Measurements from ENCODE around the gene SUSD2.
"Not testable (repeated sequence)": the region's sequence is repeated elsewhere in the genome, so short reads cannot be mapped to it uniquely, and the experiment has no call there.

SUSD2 gene

DNA sequence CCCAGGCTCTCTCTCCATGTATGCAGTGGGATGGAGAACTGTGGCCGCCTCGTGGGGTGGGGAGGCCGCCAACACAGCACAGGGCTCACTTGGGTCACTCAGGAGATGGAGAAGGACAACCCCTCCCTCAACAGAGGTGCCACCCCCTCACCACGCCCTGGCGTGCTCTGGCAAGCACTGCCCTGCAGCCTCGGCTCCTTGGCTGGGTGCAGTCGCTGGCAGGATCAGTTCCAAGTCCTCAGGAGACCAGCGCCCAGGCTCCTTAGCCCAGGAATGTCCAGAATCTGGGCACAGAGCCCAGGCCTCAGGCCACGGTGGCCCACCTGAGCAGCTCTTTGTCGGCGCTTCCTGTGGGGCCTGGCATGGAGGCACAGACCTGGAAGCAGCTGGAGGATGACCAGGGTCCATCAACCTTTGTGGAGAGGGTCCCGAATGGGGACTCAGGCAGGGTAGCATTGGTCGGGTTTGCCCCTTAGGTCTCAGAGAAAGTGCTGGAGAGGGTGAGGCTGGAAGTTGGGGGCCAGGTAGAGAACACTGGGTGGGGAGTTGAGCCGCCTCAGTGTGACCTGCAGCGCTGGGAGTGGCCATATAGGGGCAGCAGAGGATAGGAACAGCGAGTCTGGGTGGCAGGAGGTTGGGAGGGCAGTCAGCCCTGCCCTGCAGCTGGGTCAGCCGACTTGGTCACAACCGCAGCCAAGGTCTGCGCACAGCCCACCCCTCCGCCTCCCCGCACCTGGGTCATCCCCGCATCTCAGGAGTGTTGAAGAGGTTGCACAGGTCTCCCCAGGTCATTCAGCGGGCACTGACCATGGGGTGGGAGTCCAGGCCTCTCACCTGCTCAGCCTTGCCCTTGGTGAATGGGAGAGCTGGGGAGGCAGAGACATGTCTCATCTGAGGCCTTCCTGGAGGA is 8.2 kb downstream of the SUSD2 start:
- DNase-seq: no peak

DNA sequence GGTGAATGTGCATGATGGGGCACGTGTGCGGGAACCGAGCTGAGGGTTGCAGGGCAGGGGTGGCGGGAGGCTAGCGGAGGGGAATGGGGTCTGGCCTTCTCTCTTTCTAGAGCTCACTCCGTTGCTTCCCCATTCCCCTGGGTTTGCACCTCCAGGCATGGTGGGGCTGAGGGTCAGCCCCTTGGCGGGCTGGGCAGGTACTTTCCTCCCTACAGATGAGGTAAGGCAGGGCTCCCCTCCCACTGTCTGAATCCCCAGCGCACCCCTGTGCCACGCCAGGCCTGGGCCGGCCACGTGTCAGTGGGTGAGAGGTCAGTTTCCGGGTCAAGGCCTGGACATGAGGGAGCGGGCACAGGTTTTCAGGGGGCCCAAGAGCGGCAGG is 8.9 kb downstream of the SUSD2 start:
- DNase-seq: no peak

DNA sequence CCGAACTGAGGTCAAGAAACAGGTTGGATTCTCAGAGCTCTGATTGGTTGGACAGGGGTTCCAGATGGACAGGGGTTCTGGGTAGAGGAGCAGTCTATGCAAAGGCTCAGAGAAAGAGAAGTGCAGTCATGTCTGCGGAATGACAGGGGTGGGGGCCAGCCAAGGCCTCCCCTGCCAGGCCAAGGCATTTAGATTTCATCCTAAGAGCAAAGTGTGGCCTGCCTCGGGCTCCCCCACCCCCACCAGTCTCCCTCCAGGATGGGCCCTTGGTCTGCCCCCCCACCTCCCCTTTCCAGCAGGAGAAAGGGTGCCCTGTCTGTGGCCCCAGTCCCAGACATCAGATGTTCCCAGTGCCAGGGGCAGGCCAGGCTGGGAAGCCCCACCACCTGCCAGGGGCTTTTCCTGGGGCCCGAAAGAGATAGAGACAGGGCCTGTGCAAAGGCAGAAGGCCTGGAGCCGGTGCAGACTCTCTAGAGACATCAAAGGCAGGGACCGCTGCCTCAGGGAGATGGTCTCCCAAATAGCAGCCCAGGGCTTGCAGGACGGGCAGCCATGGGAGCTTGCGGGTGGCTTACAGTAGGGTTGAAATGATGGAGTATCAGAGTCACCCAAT is 9.4 kb downstream of the SUSD2 start:
- no peak for DNase-seq

DNA sequence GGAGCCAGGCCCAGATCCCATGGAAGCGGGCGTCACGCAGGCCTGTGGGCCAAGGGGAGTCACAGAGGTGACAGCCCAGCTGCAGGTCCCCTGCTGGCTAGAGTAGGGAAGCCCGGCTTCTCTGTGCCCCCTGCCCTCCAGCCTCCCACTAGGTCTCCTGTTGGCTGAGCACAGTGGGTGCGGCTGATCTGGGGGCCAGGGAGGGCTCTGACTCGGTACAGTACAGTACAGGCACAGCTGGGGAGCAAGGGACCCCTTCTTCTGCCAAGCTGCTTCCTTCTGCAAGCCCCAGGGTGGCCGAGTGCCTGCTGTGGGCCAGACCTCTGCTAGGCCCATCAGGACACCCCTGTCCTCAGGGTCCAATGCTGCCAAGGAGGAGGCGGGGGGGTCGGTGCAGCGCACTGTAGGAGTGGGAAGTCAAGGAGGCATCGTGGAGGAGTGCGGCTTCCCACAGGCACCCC is 10.1 kb downstream of the SUSD2 start:
- no peak for DNase-seq

DNA sequence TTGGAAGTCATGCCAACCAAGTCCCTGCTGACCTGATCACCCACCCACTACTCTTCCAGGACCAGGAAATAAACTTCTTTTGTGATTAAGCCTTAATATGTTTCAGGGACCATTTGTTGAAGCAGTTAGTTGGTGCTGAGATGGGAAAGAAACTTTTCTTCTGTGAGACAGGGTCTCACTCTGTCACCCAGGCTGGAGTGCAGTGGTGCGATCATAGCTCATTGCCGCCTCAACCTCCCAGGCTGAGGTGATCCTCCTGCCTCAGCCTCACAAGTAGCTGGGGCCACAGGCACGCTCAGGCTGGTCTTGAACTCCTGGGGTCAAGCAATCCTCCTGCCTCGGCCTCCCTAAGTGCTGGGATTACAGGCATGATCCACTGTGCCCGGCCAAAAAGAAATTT is 10.6 kb downstream of the SUSD2 start:
- no peak for DNase-seq

DNA sequence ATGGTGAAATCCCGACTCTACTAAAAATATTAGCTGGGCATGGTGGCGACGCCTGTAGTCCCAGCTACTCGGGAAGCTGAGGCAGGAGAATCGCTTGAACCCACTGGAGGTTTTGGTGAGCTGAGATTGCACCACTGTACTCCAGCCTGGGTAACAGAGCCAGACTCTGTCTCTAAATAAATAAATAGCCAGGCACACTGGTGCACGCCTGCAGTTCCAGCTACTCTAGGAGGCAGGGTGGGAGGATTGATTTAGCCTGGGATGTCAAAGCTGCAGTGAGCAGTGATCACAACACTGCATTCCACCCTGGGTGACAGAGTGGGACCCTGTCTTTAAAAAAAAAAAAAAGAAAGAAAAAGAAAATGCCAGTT is 17.4 kb downstream of the SUSD2 start:
- no peak for DNase-seq

DNA sequence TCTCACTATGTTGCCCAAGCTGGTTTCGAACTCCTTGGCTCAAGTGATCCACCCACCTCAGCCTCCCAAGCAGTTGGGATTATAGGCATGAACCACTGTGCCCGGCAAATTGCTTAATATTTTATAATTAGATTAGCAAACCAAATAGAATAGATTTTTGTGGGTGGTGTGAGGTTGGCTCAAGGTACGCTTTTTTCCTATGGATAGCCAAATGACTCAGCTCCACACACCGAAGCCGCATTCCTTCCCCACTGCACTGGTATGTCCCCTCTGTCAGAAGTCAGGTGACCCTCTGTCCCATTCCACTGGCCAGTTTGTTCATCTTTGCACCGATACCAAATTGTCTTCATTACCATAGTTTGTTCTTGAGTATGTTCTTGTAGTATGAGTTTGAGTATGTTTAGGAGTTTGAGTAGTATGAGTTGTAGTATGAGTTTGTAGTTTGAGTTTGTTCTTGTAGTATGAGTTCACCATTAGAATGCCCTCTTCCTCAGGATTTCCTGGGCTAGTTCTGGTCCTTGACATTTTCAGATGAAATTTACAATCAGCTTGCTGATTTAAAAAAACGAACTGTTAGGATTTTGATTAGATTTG is 19.4 kb downstream of the SUSD2 start:
- DNase-seq: no peak

DNA sequence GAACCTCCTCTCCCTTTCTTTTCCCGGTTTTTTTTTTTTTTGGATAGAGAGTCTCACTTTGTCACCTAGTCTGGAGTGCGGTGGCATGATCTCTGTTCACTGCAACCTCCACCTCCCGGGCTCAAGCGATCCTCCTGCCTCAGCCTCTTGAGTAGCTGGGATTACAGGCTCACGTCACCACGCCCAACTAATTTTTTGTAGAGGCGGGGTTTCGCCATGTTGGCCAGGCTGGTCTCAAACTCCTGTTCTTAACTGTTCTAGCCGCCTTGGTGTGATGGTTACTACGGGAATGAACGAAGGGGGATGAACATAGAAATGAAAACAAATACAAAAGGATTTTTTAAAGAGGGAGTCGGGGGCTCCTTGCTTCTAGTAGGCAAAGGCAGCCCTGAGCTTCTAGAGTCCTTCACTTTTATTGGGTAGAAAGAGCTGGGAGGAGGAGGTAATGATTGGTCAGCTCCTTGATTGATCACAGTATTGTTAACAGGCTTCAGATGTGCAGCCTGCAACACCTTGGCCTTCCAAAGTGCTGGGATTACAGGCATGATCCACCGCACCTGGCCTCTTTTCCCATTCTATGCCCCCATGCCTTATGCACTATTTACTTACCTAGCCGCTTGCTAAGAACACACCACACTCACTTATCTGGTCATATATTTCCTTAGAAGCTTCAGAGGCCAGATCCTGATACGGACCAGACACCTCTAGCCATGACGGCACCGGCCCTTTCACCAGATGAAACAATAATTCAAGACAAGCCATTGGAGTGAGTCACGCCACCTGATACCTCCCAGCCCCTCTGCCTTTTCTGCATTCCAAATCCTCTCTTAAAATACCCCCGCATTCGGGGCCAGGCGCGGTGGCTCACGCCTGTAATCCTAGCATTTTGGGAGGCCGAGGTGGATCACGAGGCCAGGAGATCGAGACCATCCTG is 20.7 kb downstream of the SUSD2 start:
- no peak for DNase-seq

DNA sequence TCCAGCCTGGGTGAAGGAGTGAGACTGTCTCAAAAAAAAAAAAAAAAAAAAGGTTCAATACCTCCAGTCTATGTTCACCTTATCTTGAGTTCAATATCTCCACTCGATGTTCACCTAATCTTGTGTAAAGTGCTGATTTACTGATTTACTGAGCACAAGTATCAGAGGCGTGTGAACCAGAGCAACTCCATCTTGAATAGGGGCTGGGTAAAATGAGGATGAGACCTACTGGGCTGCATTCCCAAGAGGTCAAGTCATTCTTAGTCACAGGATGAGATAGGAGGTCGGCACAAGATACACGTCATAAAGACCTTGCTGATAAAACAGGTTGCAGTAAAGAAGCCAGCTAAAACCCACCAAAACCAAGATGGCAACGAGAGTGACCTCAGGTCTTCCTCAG is 22.6 kb downstream of the SUSD2 start:
- DNase-seq: not testable (repeated sequence)

DNA sequence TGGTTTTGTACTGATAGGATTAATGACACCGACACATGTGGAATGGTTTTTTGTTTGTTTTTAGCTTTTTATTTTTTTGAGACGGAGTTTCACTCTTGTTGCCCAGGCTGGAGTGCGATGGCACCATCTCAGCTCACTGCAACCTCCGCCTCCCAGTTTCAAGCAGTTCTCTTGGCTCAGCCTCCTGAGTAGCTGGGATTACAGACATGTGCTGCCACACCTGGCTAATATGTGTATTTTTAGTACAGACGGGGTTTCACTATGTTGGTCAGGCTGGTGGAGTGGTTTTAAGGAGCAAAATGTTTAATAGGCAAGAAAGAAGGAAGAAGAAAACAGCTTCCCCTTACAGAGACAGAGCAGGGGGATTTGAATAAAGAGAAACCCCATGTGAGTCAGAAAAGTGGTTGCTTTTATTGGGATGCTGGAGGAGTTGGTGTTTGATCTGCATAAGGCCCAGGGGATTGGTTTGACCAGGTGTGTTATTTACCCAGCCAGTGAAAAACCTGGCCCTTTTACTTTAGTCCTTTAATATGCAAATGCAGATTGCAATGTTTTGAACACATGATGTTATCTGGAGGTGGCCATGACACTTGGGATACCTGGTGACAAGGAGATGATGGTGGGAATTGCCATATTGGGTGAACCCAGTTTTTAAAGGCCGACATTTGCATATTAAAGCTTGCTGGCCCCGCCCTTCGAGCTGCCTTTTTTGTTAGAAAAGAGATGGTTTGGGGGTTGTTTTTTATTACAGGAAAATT is 24.3 kb downstream of the SUSD2 start:
- DNase-seq: no peak

DNA sequence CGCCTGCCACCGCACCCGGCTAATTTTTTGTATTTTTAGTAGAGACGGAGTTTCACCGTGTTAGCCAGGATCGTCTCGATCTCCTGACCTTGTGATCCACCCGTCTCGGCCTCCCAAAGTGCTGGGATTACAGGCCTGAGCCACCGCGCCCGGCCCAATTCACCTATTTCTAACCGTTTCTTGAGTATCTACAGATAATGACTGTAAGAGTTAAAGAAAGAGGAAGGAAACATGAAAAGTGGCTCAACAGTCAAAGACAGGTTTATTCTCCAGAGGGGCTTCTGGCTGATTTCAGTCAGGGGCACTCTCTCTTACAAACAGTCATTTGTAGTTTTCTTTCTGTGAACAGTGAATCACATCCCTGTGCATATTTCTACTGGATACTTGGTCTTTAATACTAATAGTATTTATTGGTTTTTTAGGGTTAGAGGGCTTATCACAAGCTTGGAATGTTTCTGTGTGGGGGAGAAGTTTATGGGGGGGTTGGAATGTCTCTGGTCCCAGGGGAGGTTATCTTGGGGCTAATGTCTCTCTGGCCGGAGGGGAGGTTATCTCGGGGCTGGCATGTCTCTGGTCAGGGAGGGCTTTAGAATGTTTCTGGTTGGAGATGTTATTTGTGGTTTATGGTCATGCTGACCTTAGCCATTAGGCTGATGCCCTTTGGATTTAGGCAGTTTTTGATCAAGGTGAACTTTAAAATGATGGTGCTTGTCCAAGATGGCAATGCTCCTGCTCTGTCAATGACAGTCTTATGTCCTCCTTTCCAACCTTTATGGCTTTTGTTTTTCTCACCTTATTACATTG is 25.4 kb downstream of the SUSD2 start:
- DNase-seq: not testable (repeated sequence)

DNA sequence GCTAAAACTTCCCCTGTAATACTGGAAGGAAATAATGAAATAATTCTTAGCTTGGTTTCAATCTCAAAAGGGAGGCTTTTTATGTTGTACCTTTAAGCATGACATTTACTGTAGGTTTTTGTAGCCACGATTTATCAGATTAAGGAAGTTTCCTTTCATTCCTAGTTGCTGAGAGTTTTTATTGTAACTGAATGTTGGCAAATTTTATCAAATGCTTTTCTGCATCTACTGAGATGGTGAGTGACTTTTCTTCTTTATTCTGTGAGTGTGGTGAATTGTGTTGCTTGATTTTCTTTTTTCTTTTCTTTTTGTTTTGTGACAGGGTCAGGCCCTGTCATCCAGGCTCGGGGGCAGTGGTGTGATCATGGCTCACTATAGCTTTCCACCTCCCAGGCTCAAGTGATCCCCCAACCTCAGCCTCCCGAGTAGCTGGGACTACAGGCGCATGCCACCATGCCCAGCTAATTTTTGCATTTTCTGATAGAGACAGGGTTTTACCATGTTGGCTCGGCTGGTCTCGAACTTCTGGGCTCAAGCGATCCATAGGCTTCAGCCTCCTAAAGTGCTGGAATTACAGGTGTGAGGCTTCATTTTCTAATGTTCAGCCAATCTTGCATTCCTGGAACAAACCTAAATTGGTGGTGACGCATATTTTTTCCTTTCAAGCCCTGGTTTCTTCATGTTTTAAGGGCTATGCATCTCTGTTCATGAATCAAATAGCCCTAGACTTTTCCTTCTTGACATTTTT is 26.2 kb downstream of the SUSD2 start:
- DNase-seq: no peak

DNA sequence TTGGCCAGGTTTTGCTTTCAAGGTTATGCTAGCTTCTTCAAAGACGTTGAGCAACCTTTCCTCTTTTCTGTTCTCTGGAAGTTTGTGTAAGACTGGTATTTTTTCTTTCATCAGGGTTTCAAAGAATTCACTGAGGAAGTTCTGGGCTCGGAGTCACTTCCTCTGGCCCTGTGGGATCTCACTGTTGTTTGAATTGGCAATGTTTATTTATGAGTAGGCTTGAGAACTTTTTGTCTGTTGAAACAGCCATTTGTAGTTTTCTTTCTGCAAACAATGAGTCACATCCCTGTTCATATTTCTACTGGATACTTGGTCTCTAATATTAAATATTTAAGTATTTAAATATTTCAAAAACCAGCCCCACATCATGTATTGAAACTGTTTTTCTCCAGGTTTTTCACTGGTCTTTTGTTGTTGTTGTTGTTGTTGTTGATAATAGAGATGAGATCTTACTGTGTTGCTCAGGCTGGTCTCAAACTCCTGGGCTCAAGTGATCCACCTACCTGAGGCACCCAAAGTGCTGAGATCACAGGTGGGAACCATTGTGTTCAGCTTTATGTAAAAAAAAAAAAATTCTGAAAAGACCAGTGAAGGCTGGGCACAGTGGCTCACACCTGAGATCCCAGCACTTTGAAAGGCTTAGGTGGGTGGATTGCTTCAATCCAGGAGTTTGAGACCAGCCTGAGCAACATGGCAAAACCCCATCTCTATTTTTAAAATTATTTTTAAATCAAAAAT is 26.9 kb downstream of the SUSD2 start:
- DNase-seq: no peak

DNA sequence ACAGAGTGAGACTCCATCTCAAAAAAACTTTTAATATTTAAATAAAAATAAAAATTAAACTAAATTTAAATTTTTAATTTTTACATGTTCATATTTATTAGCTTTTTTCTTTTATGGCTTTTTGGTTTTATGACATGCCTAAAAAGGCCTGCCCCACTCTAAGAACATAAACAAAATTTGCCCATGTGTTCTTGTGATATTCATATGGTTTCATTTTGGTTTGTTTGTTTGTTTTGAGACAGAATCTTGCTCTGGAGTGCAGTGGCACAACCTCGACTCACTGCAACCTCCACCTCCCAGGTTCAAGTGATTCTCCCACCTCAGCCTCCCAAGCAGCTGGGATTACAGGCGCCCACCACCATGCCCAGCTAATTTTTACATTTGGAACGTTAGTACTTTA is 27.7 kb downstream of the SUSD2 start:
- DNase-seq: no peak

DNA sequence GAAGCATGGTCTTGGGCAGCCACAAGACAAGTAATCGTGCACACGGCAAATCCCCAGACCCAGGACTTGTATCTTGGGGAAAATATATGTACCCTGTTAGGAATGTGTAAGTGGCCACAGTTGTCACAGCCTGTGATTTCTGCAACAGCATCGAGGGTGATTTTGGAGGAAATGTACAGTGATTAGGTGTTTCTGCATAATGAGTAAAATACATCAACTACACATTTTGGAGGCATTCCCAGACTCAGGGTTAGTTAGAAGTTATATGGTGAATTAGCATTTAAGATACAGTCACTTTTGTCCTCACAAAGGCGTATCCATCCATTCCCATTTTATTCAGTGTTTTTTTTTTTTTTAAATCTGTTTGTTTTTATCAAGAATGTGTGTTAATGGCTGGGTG is 28.4 kb downstream of the SUSD2 start:
- no peak for DNase-seq

DNA sequence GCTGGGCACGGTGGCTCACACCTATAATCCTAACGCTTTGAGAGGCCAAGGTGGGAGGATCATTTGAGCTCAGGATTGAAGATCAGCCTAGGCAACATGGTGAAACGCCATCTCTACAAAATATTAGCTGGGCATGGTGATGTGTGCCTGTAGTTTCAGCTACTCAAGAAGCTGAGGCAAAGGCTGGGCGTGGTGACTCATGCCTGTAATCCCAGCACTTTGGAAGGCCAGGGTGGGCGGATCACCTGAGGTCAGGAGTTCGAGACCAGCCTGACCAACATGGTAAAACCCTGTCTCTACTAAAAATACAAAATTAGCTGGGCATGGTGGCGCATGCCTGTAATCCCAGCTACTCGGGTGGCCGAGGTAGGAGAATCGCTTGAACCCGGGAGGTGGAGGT is 29.1 kb downstream of the SUSD2 start:
- not testable (repeated sequence) for DNase-seq

DNA sequence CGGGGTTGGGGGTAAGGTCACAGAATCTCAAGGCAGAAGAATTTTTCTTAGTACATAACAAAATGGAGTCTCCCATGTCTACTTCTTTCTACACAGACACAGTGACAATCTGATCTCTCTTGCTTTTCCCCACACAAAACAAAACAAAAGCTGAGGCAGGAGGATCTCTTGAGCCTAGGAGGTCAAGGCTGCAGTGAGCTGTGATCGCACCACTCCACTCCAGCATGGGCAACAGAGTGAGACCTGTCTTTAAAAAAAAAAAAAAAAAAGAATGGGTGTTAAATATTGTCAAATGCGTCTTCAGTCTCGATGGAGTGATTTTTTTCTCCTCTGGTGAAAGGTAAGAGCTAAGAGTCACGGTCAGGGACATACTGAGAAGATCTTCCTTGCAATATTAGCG is 30.4 kb downstream of the SUSD2 start:
- DNase-seq: not testable (repeated sequence)

DNA sequence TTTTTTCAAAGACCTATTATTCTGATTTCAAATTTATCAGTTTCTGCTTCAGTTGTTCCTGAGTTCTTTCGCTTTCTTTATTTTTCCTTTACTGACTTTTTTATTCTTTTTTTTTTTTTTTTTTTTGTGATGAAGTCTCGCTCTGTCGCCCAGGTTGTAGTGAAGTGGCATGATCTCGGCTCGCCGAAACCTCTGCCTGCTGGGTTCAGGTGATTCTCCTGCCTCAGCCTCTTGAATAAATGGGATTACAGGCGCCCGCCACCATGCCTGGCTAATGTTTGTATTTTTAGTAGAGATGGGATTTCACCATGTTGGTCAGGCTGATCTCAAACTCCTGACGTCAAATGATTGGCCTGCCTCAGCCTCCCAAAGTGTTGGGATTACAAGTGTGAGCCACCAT is 31.8 kb downstream of the SUSD2 start:
- DNase-seq: not testable (repeated sequence)

DNA sequence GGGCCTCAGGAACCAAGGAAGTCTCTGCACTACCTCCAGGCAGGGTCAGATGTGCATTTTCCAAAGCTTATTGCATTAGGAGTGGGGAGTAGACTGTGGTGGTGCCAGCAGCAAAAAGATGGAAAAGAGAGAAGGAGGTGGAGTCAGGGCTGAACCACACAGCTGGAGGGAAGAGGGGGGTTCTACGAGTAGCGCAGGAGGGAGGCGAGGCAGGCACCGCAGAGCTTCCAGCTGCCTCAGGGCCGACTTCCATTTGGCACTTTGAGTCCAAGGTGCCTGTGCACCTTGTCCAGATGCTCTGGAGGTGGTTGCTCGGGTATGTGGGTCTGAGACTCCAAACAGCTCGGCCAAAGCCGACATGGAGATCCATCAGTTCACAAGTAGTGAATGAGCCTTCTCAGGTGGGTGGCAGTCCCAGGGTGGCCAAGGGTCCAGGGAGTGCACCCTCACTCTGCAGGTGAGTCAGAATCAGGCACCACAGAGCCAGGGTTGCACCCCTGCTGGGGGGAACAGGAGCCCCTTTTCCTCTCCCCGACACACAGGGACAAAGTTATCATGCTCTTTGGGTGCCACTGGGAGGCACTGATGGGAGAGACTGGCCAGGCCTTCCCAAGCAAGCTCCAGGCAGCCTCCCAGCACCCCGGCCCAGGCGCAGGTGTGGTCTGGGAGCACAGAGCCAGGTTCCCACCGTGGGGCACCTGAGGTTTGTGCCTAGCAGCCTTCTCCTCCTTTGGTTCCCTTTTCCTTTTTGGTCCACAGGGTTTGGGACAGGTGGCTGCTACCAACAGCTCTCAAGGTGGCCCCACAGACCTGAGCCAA is 33.4 kb downstream of the SUSD2 start:
- DNase-seq: no peak

All from activated effector memory CD4-positive, alpha-beta T cell treated with Interleukin-2 at 50 U/mL for 16 hours (primary cell).